WTC11 (cell line): ENCODE data around the gene SIGLEC7. TPM values are rescaled to one million over a fixed set of nuclear protein-coding genes. Genes with fewer than 3 reads are reported as not detected.

ENCODE experiments used
- ATAC-seq: fragments of 200-7000 bp; cut with Tn5 transposase; 2 replicates; pipeline ENCODE4 v1.10.0; 2021; ENCODE audit warnings: mild to moderate bottlenecking, moderate library complexity
- CTCF ChIA-PET: fragments of 300-600 bp; sonication (Branson Sonifier 250); formaldehyde crosslinking; loops from one replicate; lab custom pipeline; 2021; ENCODE audit warnings: antibody characterized with exemption; lab: Charles Lee
- POLR2A ChIA-PET: fragments of 350-600 bp; sonication (Branson Sonifier 250); formaldehyde crosslinking; loops from one replicate; lab custom pipeline; 2021; ENCODE audit warnings: antibody characterized with exemption; lab: Charles Lee
- DNase-seq: peaks from one replicate; pipeline ENCODE4 v3.0.0; 2021; ENCODE audit warnings: low spot score
- H3K27ac Mint-ChIP-seq: 2 replicates; pipeline ENCODE4 v1.8.0; 2021; ENCODE audit warnings: mixed read lengths
- H3K27me3 Mint-ChIP-seq: 2 replicates; pipeline ENCODE4 v1.8.0; 2021; ENCODE audit warnings: low read depth, mild to moderate bottlenecking, moderate library complexity, mixed read lengths
- H3K36me3 Mint-ChIP-seq: 2 replicates; pipeline ENCODE4 v1.8.0; 2021; ENCODE audit warnings: mixed read lengths
- H3K4me1 Mint-ChIP-seq: 2 replicates; pipeline ENCODE4 v1.8.0; 2022; ENCODE audit warnings: mixed read lengths
- H3K4me3 Mint-ChIP-seq: 2 replicates; pipeline ENCODE4 v1.8.0; 2021; ENCODE audit warnings: mild to moderate bottlenecking, moderate library complexity, mixed read lengths
- H3K9me3 Mint-ChIP-seq: 2 replicates; pipeline ENCODE4 v1.8.0; 2021; ENCODE audit warnings: mixed read lengths
- EMX1 ChIP-seq: fragments of 250-450 bp; sonication (Bioruptor Pico); IDR thresholded peaks from 2 replicates; pipeline ENCODE4 v1.8.0; 2021; ENCODE audit warnings: mild to moderate bottlenecking
- ESRRA ChIP-seq: sonication (generic); formaldehyde crosslinking; IDR thresholded peaks from 2 replicates; pipeline ENCODE4 v1.8.1; 2022; ENCODE audit warnings: mild to moderate bottlenecking, missing genetic modification reagents, borderline replicate concordance
- GABPB1 ChIP-seq: sonication (generic); formaldehyde crosslinking; IDR thresholded peaks from 2 replicates; pipeline ENCODE4 v1.8.1; 2023; ENCODE audit warnings: mild to moderate bottlenecking, missing genetic modification reagents
- KAT7 ChIP-seq: sonication (generic); formaldehyde crosslinking; IDR thresholded peaks from 2 replicates; pipeline ENCODE4 v1.8.1; 2023; ENCODE audit warnings: missing genetic modification reagents, mild to moderate bottlenecking, borderline replicate concordance
- NFATC4 ChIP-seq: fragments of 250-450 bp; sonication (Bioruptor Pico); IDR thresholded peaks from 2 replicates; pipeline ENCODE4 v1.9.0; 2021; ENCODE audit warnings: mild to moderate bottlenecking
- NFYB ChIP-seq: sonication (generic); formaldehyde crosslinking; conservative IDR thresholded peaks from 2 replicates; pipeline ENCODE4 v1.8.0; 2022; ENCODE audit warnings: low read depth, missing genetic modification reagents
- NR2C2 ChIP-seq: sonication (generic); formaldehyde crosslinking; IDR thresholded peaks from 2 replicates; pipeline ENCODE4 v1.8.0; 2022; ENCODE audit warnings: mild to moderate bottlenecking, missing genetic modification reagents
- PRRX2 ChIP-seq: fragments of 250-450 bp; sonication (Bioruptor Pico); IDR thresholded peaks from 2 replicates; pipeline ENCODE4 v1.8.0; 2021; ENCODE audit warnings: mild to moderate bottlenecking
- RELA ChIP-seq: sonication (generic); formaldehyde crosslinking; IDR thresholded peaks from 2 replicates; pipeline ENCODE4 v1.8.1; 2022; ENCODE audit warnings: missing genetic modification reagents, mild to moderate bottlenecking, borderline replicate concordance
- SOX15 ChIP-seq: fragments of 250-450 bp; sonication (Bioruptor Pico); IDR thresholded peaks from 2 replicates; pipeline ENCODE4 v1.9.0; 2021; ENCODE audit warnings: mild to moderate bottlenecking
- TP53 ChIP-seq: sonication (generic); formaldehyde crosslinking; IDR thresholded peaks from 2 replicates; pipeline ENCODE4 v1.8.1; 2023; ENCODE audit warnings: mild to moderate bottlenecking, missing genetic modification reagents
- ZNF121 ChIP-seq: sonication (generic); formaldehyde crosslinking; IDR thresholded peaks from 2 replicates; pipeline ENCODE4 v1.8.0; 2023; ENCODE audit warnings: missing genetic modification reagents
- ZNF219 ChIP-seq: sonication (generic); formaldehyde crosslinking; IDR thresholded peaks from 2 replicates; pipeline ENCODE4 v1.8.0; 2023; ENCODE audit warnings: missing genetic modification reagents, mild to moderate bottlenecking, borderline replicate concordance
- ZNF416 ChIP-seq: fragments of 250-450 bp; sonication (Bioruptor Pico); IDR thresholded peaks from 2 replicates; pipeline ENCODE4 v1.9.0; 2021; ENCODE audit warnings: mild to moderate bottlenecking, inconsistent platforms
- total RNA-seq: library from RNA; stranded (reverse); gene quantifications from 3 replicates; pipeline ENCODE4 v1.2.3, GENCODE V29; 2021
- TF ChIP-seq, protein P1 (sequence below): sonication (generic); formaldehyde crosslinking; IDR thresholded peaks from 2 replicates; pipeline ENCODE4 v1.8.0; 2022; ENCODE audit warnings: missing genetic modification reagents
- TF ChIP-seq, protein P2 (sequence below): sonication (generic); formaldehyde crosslinking; IDR thresholded peaks from 2 replicates; pipeline ENCODE4 v1.8.0; 2023; ENCODE audit warnings: missing genetic modification reagents
- TF ChIP-seq, protein P3 (sequence below): sonication (generic); formaldehyde crosslinking; IDR thresholded peaks from 2 replicates; pipeline ENCODE4 v1.8.1; 2023; ENCODE audit warnings: mild to moderate bottlenecking, missing genetic modification reagents, moderate library complexity
- TF ChIP-seq, protein P4 (sequence below): fragments of 250-450 bp; sonication (Bioruptor Pico); IDR thresholded peaks from 2 replicates; pipeline ENCODE4 v1.9.0; 2021; ENCODE audit warnings: moderate library complexity, mild to moderate bottlenecking, inconsistent platforms, borderline replicate concordance
- TF ChIP-seq, protein P5 (sequence below): fragments of 250-450 bp; sonication (Bioruptor Pico); IDR thresholded peaks from 2 replicates; pipeline ENCODE4 v1.9.0; 2021; ENCODE audit warnings: mild to moderate bottlenecking, borderline replicate concordance
- TF ChIP-seq, protein P6 (sequence below): sonication (generic); formaldehyde crosslinking; IDR thresholded peaks from 2 replicates; pipeline ENCODE4 v1.8.1; 2023; ENCODE audit warnings: mild to moderate bottlenecking, missing genetic modification reagents

SIGLEC7 gene
- total RNA-seq, 1 experiment from 2014 or later, result not detected

DNA sequence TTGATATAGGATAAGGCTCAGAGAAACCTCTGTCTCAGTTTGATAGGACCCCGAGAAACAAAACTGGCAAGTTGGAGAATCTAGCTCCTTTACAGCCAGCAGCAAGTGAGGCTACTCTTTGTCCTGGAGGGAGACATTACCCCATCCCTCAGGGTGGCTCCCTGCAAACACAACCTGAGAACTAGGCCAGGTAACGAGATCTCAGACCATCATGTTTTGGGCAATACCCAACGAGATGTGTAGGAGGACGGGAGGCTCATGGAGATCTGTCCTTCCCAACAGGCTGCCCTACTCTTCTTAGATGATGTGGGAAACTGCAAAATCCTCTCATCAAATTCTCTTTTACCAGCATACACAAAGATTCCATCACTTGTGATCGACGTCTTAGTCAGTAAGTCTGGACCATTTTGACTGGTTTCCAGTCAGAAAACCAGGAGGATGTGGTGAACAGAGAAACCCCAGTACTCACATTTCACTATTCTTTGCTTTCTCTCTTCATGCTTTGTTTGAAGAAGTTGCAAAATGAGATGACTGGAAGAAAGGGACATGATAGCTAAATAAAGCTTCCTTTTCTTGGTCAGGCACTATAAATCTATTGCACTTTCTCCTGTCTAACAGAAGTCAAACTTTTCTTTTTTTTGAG is 27.9 kb upstream of the SIGLEC7 start (continued):
- TF ChIP-seq, protein P1, sequence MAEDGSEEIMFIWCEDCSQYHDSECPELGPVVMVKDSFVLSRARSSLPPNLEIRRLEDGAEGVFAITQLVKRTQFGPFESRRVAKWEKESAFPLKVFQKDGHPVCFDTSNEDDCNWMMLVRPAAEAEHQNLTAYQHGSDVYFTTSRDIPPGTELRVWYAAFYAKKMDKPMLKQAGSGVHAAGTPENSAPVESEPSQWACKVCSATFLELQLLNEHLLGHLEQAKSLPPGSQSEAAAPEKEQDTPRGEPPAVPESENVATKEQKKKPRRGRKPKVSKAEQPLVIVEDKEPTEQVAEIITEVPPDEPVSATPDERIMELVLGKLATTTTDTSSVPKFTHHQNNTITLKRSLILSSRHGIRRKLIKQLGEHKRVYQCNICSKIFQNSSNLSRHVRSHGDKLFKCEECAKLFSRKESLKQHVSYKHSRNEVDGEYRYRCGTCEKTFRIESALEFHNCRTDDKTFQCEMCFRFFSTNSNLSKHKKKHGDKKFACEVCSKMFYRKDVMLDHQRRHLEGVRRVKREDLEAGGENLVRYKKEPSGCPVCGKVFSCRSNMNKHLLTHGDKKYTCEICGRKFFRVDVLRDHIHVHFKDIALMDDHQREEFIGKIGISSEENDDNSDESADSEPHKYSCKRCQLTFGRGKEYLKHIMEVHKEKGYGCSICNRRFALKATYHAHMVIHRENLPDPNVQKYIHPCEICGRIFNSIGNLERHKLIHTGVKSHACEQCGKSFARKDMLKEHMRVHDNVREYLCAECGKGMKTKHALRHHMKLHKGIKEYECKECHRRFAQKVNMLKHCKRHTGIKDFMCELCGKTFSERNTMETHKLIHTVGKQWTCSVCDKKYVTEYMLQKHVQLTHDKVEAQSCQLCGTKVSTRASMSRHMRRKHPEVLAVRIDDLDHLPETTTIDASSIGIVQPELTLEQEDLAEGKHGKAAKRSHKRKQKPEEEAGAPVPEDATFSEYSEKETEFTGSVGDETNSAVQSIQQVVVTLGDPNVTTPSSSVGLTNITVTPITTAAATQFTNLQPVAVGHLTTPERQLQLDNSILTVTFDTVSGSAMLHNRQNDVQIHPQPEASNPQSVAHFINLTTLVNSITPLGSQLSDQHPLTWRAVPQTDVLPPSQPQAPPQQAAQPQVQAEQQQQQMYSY, result no peak
- no peak for TF ChIP-seq NFYB (CRISPR knock-in tag)
- TF ChIP-seq, protein P2, sequence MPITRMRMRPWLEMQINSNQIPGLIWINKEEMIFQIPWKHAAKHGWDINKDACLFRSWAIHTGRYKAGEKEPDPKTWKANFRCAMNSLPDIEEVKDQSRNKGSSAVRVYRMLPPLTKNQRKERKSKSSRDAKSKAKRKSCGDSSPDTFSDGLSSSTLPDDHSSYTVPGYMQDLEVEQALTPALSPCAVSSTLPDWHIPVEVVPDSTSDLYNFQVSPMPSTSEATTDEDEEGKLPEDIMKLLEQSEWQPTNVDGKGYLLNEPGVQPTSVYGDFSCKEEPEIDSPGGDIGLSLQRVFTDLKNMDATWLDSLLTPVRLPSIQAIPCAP (CRISPR knock-in tag), result no peak
- TF ChIP-seq, protein P3, sequence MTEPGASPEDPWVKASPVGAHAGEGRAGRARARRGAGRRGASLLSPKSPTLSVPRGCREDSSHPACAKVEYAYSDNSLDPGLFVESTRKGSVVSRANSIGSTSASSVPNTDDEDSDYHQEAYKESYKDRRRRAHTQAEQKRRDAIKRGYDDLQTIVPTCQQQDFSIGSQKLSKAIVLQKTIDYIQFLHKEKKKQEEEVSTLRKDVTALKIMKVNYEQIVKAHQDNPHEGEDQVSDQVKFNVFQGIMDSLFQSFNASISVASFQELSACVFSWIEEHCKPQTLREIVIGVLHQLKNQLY (CRISPR knock-in tag), result no peak
- no peak for TF ChIP-seq SOX15 (CRISPR knock-in tag)

DNA sequence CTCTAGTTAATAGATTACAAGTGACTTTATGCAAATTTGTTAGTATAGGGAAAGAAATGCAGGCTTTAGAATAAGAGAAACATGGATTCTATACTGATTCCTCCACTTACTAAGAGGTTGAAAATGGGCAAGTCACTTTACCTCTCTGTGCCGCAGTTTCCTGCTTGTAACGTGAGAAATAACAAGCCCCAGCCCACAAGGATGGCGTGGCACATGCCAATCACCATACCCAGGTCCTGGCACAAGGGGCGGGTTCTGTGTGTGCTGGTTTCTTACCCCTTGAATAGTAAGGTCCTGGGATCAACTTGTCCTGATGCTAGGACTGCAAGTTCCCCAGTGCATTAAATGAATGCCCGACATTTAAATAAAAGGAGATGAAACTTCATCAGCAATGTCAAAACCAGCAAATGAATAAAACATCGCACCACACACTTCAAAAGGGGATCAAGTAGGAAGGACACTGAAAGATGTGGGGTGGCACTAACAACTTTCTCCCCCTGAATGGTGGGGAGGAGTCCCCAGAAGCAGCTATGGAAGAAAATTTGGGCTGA is 25.3 kb upstream of the SIGLEC7 start:
- no peaks in the 10 kb centered on the region for H3K36me3 Mint-ChIP-seq
- no peak overlapping the region for H3K4me3 Mint-ChIP-seq
- H3K4me1 Mint-ChIP-seq, result no peaks in the 10 kb centered on the region; the same call in 1 of the 2 replicates
- no peak for ATAC-seq
- ChIA-PET POLR2A (no interaction called here), CTCF (no interaction called here)
- no peak for DNase-seq
- peaks cover 25% of the 10 kb centered on the region for H3K27me3 Mint-ChIP-seq
- H3K27ac Mint-ChIP-seq, result no peak overlapping the region
- TF ChIP-seq, protein P4, sequence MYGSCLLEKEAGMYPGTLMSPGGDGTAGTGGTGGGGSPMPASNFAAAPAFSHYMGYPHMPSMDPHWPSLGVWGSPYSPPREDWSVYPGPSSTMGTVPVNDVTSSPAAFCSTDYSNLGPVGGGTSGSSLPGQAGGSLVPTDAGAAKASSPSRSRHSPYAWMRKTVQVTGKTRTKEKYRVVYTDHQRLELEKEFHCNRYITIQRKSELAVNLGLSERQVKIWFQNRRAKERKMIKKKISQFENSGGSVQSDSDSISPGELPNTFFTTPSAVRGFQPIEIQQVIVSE (CRISPR knock-in tag), result no peak
- TF ChIP-seq NFYB (CRISPR knock-in tag) (no peak), EMX1 (CRISPR knock-in tag) (no peak), KAT7 (CRISPR knock-in tag) (no peak), TP53 (no peak), ZNF219 (CRISPR knock-in tag) (no peak), PRRX2 (CRISPR knock-in tag) (no peak), NR2C2 (CRISPR knock-in tag) (no peak), SOX15 (CRISPR knock-in tag) (no peak), ESRRA (CRISPR knock-in tag) (no peak), RELA (CRISPR knock-in tag) (no peak)
- H3K9me3 Mint-ChIP-seq, result no peaks in the 10 kb centered on the region

DNA sequence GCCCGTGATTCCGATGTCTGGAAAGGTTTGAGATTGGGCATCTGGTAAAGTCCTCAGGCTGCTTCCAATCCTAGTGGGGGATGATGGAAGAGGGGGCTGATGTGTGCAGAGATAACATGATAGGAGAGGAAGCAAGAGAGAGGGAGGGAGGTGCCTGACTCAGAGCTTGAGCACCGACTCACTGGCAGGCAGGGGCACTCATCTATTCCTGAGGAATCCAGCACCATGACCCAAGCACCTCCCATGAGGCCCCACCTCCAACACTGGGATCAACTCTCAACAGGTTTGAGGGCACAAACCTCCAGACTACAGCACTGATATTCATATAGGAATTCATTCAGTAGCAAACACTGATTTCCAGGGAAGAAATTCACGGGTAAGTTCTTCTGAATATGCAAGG is 23.0 kb upstream of the SIGLEC7 start:
- Mint-ChIP-seq H3K36me3 (no peaks in the 10 kb centered on the region), H3K4me1 (no peaks in the 10 kb centered on the region; the same call in 1 of the 2 replicates), H3K9me3 (no peaks in the 10 kb centered on the region), H3K27me3 (peaks cover 25% of the 10 kb centered on the region), H3K4me3 (no peak overlapping the region), H3K27ac (no peak overlapping the region)
- ATAC-seq (peak; percentile 60), DNase-seq (no peak)
- ChIA-PET POLR2A (no interaction called here), CTCF (interaction anchor here (0.9 to 1.4 kb wide), 2 partner anchors 9 to 39 kb away, joined by 3 read pairs; no protein-coding TSS in a partner anchor)
- TF ChIP-seq, protein P5, sequence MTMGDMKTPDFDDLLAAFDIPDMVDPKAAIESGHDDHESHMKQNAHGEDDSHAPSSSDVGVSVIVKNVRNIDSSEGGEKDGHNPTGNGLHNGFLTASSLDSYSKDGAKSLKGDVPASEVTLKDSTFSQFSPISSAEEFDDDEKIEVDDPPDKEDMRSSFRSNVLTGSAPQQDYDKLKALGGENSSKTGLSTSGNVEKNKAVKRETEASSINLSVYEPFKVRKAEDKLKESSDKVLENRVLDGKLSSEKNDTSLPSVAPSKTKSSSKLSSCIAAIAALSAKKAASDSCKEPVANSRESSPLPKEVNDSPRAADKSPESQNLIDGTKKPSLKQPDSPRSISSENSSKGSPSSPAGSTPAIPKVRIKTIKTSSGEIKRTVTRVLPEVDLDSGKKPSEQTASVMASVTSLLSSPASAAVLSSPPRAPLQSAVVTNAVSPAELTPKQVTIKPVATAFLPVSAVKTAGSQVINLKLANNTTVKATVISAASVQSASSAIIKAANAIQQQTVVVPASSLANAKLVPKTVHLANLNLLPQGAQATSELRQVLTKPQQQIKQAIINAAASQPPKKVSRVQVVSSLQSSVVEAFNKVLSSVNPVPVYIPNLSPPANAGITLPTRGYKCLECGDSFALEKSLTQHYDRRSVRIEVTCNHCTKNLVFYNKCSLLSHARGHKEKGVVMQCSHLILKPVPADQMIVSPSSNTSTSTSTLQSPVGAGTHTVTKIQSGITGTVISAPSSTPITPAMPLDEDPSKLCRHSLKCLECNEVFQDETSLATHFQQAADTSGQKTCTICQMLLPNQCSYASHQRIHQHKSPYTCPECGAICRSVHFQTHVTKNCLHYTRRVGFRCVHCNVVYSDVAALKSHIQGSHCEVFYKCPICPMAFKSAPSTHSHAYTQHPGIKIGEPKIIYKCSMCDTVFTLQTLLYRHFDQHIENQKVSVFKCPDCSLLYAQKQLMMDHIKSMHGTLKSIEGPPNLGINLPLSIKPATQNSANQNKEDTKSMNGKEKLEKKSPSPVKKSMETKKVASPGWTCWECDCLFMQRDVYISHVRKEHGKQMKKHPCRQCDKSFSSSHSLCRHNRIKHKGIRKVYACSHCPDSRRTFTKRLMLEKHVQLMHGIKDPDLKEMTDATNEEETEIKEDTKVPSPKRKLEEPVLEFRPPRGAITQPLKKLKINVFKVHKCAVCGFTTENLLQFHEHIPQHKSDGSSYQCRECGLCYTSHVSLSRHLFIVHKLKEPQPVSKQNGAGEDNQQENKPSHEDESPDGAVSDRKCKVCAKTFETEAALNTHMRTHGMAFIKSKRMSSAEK (CRISPR knock-in tag), result no peak
- TF ChIP-seq KAT7 (CRISPR knock-in tag) (no peak), ZNF416 (no peak), ESRRA (CRISPR knock-in tag) (no peak), GABPB1 (CRISPR knock-in tag) (no peak), NFATC4 (CRISPR knock-in tag) (no peak), ZNF121 (CRISPR knock-in tag) (no peak)
- TF ChIP-seq, protein P6, sequence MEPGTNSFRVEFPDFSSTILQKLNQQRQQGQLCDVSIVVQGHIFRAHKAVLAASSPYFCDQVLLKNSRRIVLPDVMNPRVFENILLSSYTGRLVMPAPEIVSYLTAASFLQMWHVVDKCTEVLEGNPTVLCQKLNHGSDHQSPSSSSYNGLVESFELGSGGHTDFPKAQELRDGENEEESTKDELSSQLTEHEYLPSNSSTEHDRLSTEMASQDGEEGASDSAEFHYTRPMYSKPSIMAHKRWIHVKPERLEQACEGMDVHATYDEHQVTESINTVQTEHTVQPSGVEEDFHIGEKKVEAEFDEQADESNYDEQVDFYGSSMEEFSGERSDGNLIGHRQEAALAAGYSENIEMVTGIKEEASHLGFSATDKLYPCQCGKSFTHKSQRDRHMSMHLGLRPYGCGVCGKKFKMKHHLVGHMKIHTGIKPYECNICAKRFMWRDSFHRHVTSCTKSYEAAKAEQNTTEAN (CRISPR knock-in tag), result no peak
